BLaER1 (cell line): Measurements from ENCODE around the gene HTT.

Source experiments
- H3K27ac ChIP-seq: shearing (Covaris generic); formaldehyde crosslinking; 2 replicates; pipeline ENCODE4 v1.8.1; 2022
- H3K27me3 ChIP-seq: shearing (Covaris generic); formaldehyde crosslinking; 2 replicates; pipeline ENCODE4 v1.8.1; 2022
- H3K36me3 ChIP-seq: shearing (Covaris generic); formaldehyde crosslinking; 2 replicates; pipeline ENCODE4 v1.8.1; 2022
- H3K4me1 ChIP-seq: shearing (Covaris generic); formaldehyde crosslinking; 2 replicates; pipeline ENCODE4 v1.8.1; 2022
- H3K4me2 ChIP-seq: shearing (Covaris generic); formaldehyde crosslinking; 2 replicates; pipeline ENCODE4 v1.8.1; 2022
- H3K4me3 ChIP-seq: shearing (Covaris generic); formaldehyde crosslinking; 2 replicates; pipeline ENCODE4 v1.8.1; 2022
- H3K9ac ChIP-seq: shearing (Covaris generic); formaldehyde crosslinking; 2 replicates; pipeline ENCODE4 v1.8.1; 2022
- H3K9me3 ChIP-seq: shearing (Covaris generic); formaldehyde crosslinking; 2 replicates; pipeline ENCODE4 v1.8.1; 2022
- H4K20me1 ChIP-seq: shearing (Covaris generic); formaldehyde crosslinking; 2 replicates; pipeline ENCODE4 v1.8.1; 2022
- Cebpa-rat ChIP-seq: shearing (Covaris generic); IDR thresholded peaks from 2 replicates; pipeline ENCODE4 v1.8.1; 2022

The HTT gene

GRCh38 chr4:3202836-3203820, 128.6 kb downstream of the HTT start:
- peaks cover 49% of the 10 kb centered on the region for H3K36me3 ChIP-seq
- H3K9ac ChIP-seq = no peak overlapping the region
- no peak overlapping the region for H3K4me3 ChIP-seq
- no peaks in the 10 kb centered on the region for H3K27me3 ChIP-seq
- TF ChIP-seq Cebpa-rat = no peak
- H3K4me1 ChIP-seq = peaks cover 59% of the 10 kb centered on the region
- peak overlapping the region; percentile 10; the same call in 1 of the 2 replicates for H3K27ac ChIP-seq
- H3K4me2 ChIP-seq = peak overlapping the region; percentile 71
- H4K20me1 ChIP-seq = no peaks in the 10 kb centered on the region
- H3K9me3 ChIP-seq = no peaks in the 10 kb centered on the region

- no peak for TF ChIP-seq Cebpa-rat
- Histone ChIP-seq H3K9ac (no peak overlapping the region), H3K9me3 (no peaks in the 10 kb centered on the region), H3K27ac (no peak overlapping the region), H3K4me2 (peak overlapping the region; percentile 56; the same call in 1 of the 2 replicates), H3K36me3 (peaks cover 46% of the 10 kb centered on the region), H3K4me3 (no peak overlapping the region), H3K27me3 (no peaks in the 10 kb centered on the region), H4K20me1 (no peaks in the 10 kb centered on the region), H3K4me1 (peaks cover 59% of the 10 kb centered on the region)
These were observed 129.5 kb downstream of the HTT start for GRCh38 chr4:3203971-3204431.

- H3K9me3 ChIP-seq = no peaks in the 10 kb centered on the region
- no peak for TF ChIP-seq Cebpa-rat
- no peaks in the 10 kb centered on the region for H3K27me3 ChIP-seq
- no peak overlapping the region for H3K4me3 ChIP-seq
- H3K27ac ChIP-seq = no peak overlapping the region
- H3K4me2 ChIP-seq = no peak overlapping the region
- H4K20me1 ChIP-seq = no peaks in the 10 kb centered on the region
- H3K36me3 ChIP-seq = peaks cover 48% of the 10 kb centered on the region
- no peak overlapping the region for H3K9ac ChIP-seq
- peaks cover 42% of the 10 kb centered on the region for H3K4me1 ChIP-seq
These were observed 131.5 kb downstream of the HTT start for GRCh38 chr4:3205995-3206394.

DNA sequence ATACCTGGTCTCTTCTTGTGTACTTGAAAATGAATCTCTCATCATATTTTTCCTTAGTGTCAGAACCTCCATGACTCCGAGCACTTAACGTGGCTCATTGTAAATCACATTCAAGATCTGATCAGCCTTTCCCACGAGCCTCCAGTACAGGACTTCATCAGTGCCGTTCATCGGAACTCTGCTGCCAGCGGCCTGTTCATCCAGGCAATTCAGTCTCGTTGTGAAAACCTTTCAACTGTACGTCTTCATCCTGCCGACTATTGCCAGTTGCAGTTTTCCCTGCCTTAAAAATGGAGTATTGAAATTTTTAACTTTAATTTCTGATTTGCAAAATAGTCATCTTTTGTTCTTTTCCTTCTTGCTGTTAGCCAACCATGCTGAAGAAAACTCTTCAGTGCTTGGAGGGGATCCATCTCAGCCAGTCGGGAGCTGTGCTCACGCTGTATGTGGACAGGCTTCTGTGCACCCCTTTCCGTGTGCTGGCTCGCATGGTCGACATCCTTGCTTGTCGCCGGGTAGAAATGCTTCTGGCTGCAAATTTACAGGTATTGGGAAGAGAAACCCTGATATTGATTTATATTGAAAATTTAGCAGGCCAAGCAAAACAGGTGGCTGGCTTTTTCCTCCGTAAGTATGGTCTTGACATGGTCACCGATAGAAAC, 132.1 kb downstream of the HTT start:
- H3K4me3 ChIP-seq = no peak overlapping the region
- no peaks in the 10 kb centered on the region for H3K27me3 ChIP-seq
- H3K4me2 ChIP-seq = no peak overlapping the region
- peaks cover 36% of the 10 kb centered on the region for H3K4me1 ChIP-seq
- no peaks in the 10 kb centered on the region for H3K9me3 ChIP-seq
- H3K27ac ChIP-seq = no peak overlapping the region
- no peaks in the 10 kb centered on the region for H4K20me1 ChIP-seq
- no peak for TF ChIP-seq Cebpa-rat
- H3K36me3 ChIP-seq = peaks cover 48% of the 10 kb centered on the region
- H3K9ac ChIP-seq = no peak overlapping the region

- Histone ChIP-seq H3K27ac (no peak overlapping the region), H3K4me2 (no peak overlapping the region), H3K27me3 (no peaks in the 10 kb centered on the region), H3K9ac (no peak overlapping the region), H3K4me1 (peaks cover 34% of the 10 kb centered on the region), H3K36me3 (peaks cover 57% of the 10 kb centered on the region), H3K9me3 (no peaks in the 10 kb centered on the region), H3K4me3 (no peak overlapping the region), H4K20me1 (no peaks in the 10 kb centered on the region)
- no peak for TF ChIP-seq Cebpa-rat
These were observed 133.1 kb downstream of the HTT start for GRCh38 chr4:3207531-3208037.

DNA sequence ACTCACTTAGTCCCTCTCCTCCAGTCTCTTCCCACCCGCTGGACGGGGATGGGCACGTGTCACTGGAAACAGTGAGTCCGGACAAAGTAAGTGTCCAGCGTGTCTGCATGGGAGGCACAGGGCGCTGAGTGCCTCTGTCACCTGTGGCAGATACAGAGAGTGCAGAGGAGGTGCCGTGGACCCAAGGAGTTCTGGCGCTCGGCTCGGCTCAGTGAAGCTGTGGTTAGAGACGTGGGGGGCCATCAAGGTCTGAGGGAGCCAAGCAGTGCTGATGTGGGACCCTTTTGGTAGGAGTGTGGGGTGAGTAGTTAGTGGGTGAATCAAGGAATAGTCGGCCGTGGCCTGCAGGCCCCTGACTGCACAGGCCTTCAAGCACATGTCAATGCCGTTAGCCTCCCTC, 134.3 kb downstream of the HTT start:
- H3K9ac ChIP-seq = no peak overlapping the region
- no peak overlapping the region for H3K27ac ChIP-seq
- no peaks in the 10 kb centered on the region for H3K9me3 ChIP-seq
- H4K20me1 ChIP-seq = no peaks in the 10 kb centered on the region
- peaks cover 22% of the 10 kb centered on the region for H3K4me1 ChIP-seq
- no peak for TF ChIP-seq Cebpa-rat
- no peak overlapping the region for H3K4me2 ChIP-seq
- H3K4me3 ChIP-seq = no peak overlapping the region
- peaks cover 70% of the 10 kb centered on the region for H3K36me3 ChIP-seq
- no peaks in the 10 kb centered on the region for H3K27me3 ChIP-seq

- H3K27ac ChIP-seq = no peak overlapping the region
- H3K9me3 ChIP-seq = no peaks in the 10 kb centered on the region
- no peak overlapping the region for H3K9ac ChIP-seq
- no peak for TF ChIP-seq Cebpa-rat
- peaks cover 77% of the 10 kb centered on the region for H3K36me3 ChIP-seq
- no peak overlapping the region for H3K4me3 ChIP-seq
- H3K4me1 ChIP-seq = peaks cover 13% of the 10 kb centered on the region
- H3K4me2 ChIP-seq = no peak overlapping the region
- no peaks in the 10 kb centered on the region for H3K27me3 ChIP-seq
- no peaks in the 10 kb centered on the region for H4K20me1 ChIP-seq
These were observed 135.3 kb downstream of the HTT start for GRCh38 chr4:3209551-3210325.

DNA sequence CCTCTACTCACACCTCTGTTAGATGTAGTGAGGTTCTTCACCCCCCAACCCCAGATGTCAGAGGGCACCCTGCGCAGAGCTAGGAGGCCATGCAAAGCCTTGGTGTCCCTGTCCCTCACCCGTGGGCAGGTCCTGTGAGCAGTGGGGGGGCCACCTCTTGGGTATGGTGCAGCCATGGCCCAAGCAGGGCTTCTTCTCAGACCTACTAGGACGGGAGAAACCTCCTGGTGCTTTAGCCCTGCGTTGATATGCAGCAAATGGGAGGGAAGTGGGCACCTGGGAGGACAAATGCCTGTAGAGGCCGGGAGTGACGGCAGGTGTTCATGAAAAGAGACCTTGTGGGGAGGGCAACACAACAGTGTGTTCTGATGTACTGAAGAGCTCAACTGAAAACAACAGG, 136.0 kb downstream of the HTT start:
- no peak overlapping the region for H3K4me2 ChIP-seq
- no peaks in the 10 kb centered on the region for H3K27me3 ChIP-seq
- no peak for TF ChIP-seq Cebpa-rat
- H3K4me1 ChIP-seq = peaks cover 9% of the 10 kb centered on the region
- H3K27ac ChIP-seq = no peak overlapping the region
- no peaks in the 10 kb centered on the region for H4K20me1 ChIP-seq
- H3K9me3 ChIP-seq = no peaks in the 10 kb centered on the region
- H3K9ac ChIP-seq = no peak overlapping the region
- H3K36me3 ChIP-seq = peaks cover 85% of the 10 kb centered on the region
- no peak overlapping the region for H3K4me3 ChIP-seq

DNA sequence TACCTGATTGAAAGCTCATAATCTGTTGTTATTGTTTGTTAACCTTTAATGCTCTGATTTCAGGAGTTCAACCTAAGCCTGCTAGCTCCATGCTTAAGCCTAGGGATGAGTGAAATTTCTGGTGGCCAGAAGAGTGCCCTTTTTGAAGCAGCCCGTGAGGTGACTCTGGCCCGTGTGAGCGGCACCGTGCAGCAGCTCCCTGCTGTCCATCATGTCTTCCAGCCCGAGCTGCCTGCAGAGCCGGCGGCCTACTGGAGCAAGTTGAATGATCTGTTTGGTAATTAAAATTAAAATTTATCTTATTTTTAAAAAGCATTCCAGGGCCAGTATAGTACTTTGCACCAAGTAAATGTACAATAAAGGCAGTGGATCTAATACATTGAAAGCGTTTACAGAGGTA, 137.4 kb downstream of the HTT start:
- H3K36me3 ChIP-seq = peaks cover 86% of the 10 kb centered on the region
- H3K9me3 ChIP-seq = no peaks in the 10 kb centered on the region
- H3K27ac ChIP-seq = no peak overlapping the region
- H3K9ac ChIP-seq = no peak overlapping the region
- H3K4me1 ChIP-seq = peaks cover 9% of the 10 kb centered on the region
- H3K4me3 ChIP-seq = no peak overlapping the region
- no peak for TF ChIP-seq Cebpa-rat
- H4K20me1 ChIP-seq = no peaks in the 10 kb centered on the region
- no peaks in the 10 kb centered on the region for H3K27me3 ChIP-seq
- H3K4me2 ChIP-seq = no peak overlapping the region
